KMS-11 (cell line): Measurements from ENCODE around the gene FGF12.

Experiments used
- H2AFZ ChIP-seq: fragments of 200-600 bp; sonication (generic); 2 replicates; pipeline ENCODE4 v1.6.1; 2016; ENCODE audit warnings: antibody characterized with exemption, mixed run types, low read depth
- H3K27ac ChIP-seq: fragments of 200-600 bp; sonication (generic); 2 replicates; pipeline ENCODE4 v1.6.1; 2016; ENCODE audit warnings: mild to moderate bottlenecking, mixed run types
- H3K27me3 ChIP-seq: fragments of 200-600 bp; sonication (generic); 2 replicates; pipeline ENCODE4 v1.6.1; 2017; ENCODE audit warnings: mild to moderate bottlenecking, low read depth, mixed run types, moderate library complexity; ENCODE audit not compliant: insufficient read depth
- H3K36me3 ChIP-seq: fragments of 200-600 bp; sonication (generic); 2 replicates; pipeline ENCODE4 v1.6.1; 2017; ENCODE audit warnings: mild to moderate bottlenecking, mixed run types; ENCODE audit not compliant: insufficient read depth
- H3K4me1 ChIP-seq: fragments of 200-600 bp; sonication (generic); 2 replicates; pipeline ENCODE4 v1.6.1; 2016; ENCODE audit warnings: mild to moderate bottlenecking, low read depth, mixed run types; ENCODE audit not compliant: poor library complexity, severe bottlenecking
- H3K4me2 ChIP-seq: fragments of 200-600 bp; sonication (generic); 2 replicates; pipeline ENCODE4 v1.7.0; 2016; ENCODE audit warnings: mild to moderate bottlenecking, mixed run types
- H3K4me3 ChIP-seq: fragments of 200-600 bp; sonication (generic); IDR thresholded peaks from 2 replicates; pipeline ENCODE4 v1.6.1; 2017; ENCODE audit warnings: low read depth, low read length, mixed read lengths; ENCODE audit not compliant: insufficient read depth
- H3K79me2 ChIP-seq: fragments of 200-600 bp; sonication (generic); 2 replicates; pipeline ENCODE4 v1.6.1; 2016; ENCODE audit warnings: low read depth, mixed run types; ENCODE audit not compliant: insufficient read depth
- H3K9ac ChIP-seq: fragments of 200-600 bp; sonication (generic); 2 replicates; pipeline ENCODE4 v1.6.1; 2016; ENCODE audit warnings: mild to moderate bottlenecking, mixed run types
- H4K20me1 ChIP-seq: fragments of 200-600 bp; sonication (generic); 2 replicates; pipeline ENCODE4 v1.6.1; 2016; ENCODE audit warnings: mild to moderate bottlenecking, mixed run types; ENCODE audit not compliant: insufficient read depth
- TF ChIP-seq, protein P1 (sequence below): fragments of 200-600 bp; sonication (generic); conservative IDR thresholded peaks from 2 replicates; pipeline ENCODE4 v1.6.1; 2017; ENCODE audit warnings: low read depth, mild to moderate bottlenecking, antibody characterized with exemption, low read length, moderate library complexity, mixed read lengths

The FGF12 gene

DNA sequence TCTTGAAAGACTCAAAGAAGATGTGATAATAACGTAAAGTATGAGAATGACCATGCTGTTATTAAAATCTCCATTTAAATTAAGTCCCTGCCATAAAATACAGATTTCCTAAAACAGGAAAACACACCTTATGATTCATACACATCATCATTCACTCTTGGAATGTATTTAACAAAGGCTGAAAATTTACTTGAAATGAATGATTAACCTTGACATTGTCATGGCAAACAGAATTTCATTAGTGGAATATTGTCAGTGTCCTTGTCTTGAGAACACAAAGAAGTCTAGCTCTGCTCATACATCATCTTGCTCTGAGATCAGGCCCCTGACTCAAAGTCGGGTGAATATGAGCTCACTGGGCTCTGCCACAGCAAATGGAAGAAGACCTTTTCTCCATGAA lies 313.9 kb downstream of the FGF12 start:
- no peaks in the 10 kb centered on the region for H3K36me3 ChIP-seq

DNA sequence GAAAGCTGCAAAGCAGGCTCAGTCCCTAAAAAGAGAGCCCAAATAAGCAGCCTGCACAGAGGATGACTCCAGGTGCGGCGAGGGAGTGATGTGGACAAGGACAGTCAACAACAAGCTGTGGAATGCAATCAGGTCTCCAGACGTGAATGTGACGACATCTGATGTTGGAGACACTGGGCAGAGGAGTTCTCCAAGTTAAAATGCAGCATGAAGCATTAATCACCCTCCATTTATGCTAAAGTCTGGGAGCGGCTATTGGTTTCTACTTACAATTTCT lies 316.7 kb downstream of the FGF12 start:
- no peaks in the 10 kb centered on the region for H4K20me1 ChIP-seq
- H3K27me3 ChIP-seq, result no peaks in the 10 kb centered on the region
- H3K9ac ChIP-seq, result no peak overlapping the region
- TF ChIP-seq, protein P1, sequence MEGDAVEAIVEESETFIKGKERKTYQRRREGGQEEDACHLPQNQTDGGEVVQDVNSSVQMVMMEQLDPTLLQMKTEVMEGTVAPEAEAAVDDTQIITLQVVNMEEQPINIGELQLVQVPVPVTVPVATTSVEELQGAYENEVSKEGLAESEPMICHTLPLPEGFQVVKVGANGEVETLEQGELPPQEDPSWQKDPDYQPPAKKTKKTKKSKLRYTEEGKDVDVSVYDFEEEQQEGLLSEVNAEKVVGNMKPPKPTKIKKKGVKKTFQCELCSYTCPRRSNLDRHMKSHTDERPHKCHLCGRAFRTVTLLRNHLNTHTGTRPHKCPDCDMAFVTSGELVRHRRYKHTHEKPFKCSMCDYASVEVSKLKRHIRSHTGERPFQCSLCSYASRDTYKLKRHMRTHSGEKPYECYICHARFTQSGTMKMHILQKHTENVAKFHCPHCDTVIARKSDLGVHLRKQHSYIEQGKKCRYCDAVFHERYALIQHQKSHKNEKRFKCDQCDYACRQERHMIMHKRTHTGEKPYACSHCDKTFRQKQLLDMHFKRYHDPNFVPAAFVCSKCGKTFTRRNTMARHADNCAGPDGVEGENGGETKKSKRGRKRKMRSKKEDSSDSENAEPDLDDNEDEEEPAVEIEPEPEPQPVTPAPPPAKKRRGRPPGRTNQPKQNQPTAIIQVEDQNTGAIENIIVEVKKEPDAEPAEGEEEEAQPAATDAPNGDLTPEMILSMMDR, result no peak
- no peaks in the 10 kb centered on the region for H3K79me2 ChIP-seq
- H3K27ac ChIP-seq, result no peak overlapping the region
- peak overlapping the region; percentile 97; the same call in 1 of the 2 replicates for H2AFZ ChIP-seq
- H3K4me3 ChIP-seq, result no peak overlapping the region
- H3K4me1 ChIP-seq, result no peaks in the 10 kb centered on the region
- no peaks in the 10 kb centered on the region for H3K36me3 ChIP-seq
- H3K4me2 ChIP-seq, result peak overlapping the region; percentile 87

More for the DNA sequence above, 313.9 kb downstream of the FGF12 start:
- no peak overlapping the region for H3K27ac ChIP-seq
- no peak overlapping the region for H2AFZ ChIP-seq
- H3K9ac ChIP-seq, result no peak overlapping the region
- no peaks in the 10 kb centered on the region for H3K27me3 ChIP-seq
- H3K4me1 ChIP-seq, result no peaks in the 10 kb centered on the region
- no peaks in the 10 kb centered on the region for H4K20me1 ChIP-seq
- TF ChIP-seq, protein P1, result no peak
- no peak overlapping the region for H3K4me3 ChIP-seq
- no peak overlapping the region for H3K4me2 ChIP-seq
- no peaks in the 10 kb centered on the region for H3K79me2 ChIP-seq

DNA sequence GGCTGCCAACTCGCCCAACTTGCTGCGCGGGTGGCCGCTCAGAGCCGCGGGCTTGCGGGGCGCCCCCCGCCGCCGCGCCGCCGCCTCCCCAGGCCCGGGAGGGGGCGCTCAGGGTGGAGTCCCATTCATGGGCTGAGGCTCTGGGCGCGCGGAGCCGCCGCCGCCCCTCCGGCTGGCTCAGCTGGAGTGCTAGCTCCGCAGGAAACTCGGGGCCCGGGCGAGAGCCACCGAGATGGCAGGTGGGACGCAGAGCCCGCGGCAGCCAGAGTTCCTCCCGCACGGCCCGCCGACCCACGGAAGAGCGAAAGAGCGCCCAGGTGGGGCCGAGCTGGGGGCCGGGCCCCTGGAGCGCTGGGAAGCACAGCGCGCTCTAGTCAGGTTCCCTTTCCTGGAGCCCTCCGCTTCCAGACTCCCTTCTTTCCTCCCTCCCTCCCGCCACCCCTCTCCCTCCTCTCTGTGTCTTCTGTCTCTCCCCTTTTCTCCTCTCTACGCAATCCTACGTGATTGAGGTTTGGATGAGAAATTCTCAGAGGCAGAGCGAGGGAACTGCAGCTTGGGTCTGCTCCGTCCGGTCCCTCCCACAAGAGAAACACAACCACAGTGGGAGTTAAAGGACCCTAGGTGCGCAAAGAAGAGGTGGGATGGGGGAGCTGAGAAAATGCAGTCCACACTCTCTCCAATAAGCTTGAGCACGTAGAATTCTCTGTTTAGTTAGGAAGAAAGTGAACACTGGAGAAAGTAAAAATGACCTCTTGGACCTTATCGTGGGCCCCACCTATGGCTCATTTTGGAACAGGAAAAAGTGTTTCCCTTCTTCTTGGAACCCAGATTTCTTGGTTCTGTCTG lies 317.3 kb downstream of the FGF12 start:
- peak overlapping the region; percentile 97 for H2AFZ ChIP-seq
- H3K79me2 ChIP-seq, result no peaks in the 10 kb centered on the region
- H3K4me2 ChIP-seq, result peak overlapping the region; percentile 87
- no peaks in the 10 kb centered on the region for H4K20me1 ChIP-seq
- H3K27me3 ChIP-seq, result no peaks in the 10 kb centered on the region
- H3K27ac ChIP-seq, result no peak overlapping the region
- H3K4me3 ChIP-seq, result peak overlapping the region; percentile 68
- no peaks in the 10 kb centered on the region for H3K4me1 ChIP-seq
- TF ChIP-seq, protein P1, result peak; percentile 28
- H3K36me3 ChIP-seq, result no peaks in the 10 kb centered on the region
- peak overlapping the region; percentile 57 for H3K9ac ChIP-seq

DNA sequence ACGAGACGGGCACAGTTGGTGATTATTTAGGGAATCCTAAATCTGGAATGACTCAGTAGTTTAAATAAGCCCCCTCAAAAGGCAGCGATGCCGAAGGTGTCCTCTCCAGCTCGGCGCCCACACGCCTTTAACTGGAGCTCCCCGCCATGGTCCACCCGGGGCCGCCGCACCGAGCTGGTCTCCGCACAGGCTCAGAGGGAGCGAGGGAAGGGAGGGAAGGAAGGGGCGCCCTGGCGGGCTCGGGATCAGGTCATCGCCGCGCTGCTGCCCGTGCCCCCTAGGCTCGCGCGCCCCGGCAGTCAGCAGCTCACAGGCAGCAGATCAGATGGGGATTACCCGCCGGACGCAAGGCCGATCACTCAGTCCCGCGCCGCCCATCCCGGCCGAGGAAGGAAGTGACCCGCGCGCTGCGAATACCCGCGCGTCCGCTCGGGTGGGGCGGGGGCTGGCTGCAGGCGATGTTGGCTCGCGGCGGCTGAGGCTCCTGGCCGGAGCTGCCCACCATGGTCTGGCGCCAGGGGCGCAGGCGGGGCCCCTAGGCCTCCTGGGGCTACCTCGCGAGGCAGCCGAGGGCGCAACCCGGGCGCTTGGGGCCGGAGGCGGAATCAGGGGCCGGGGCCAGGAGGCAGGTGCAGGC lies 318.0 kb downstream of the FGF12 start:
- Histone ChIP-seq H3K4me3 (peak overlapping the region; percentile 61), H3K27me3 (no peaks in the 10 kb centered on the region), H3K4me2 (peak overlapping the region; percentile 87), H2AFZ (peak overlapping the region; percentile 97), H3K27ac (no peak overlapping the region), H3K4me1 (no peaks in the 10 kb centered on the region), H3K36me3 (no peaks in the 10 kb centered on the region), H3K9ac (peak overlapping the region; percentile 57), H4K20me1 (no peaks in the 10 kb centered on the region), H3K79me2 (no peaks in the 10 kb centered on the region)
- TF ChIP-seq, protein P1, result no peak; the same call in 1 of the 2 replicates
